ENCODE results near the gene SCARB2. TPM values are rescaled to one million over a fixed set of nuclear protein-coding genes. Genes with fewer than 3 reads are reported as not detected.

SCARB2 gene
- total RNA-seq, 1 experiment from 2014 or later = 51.3 TPM

DNA sequence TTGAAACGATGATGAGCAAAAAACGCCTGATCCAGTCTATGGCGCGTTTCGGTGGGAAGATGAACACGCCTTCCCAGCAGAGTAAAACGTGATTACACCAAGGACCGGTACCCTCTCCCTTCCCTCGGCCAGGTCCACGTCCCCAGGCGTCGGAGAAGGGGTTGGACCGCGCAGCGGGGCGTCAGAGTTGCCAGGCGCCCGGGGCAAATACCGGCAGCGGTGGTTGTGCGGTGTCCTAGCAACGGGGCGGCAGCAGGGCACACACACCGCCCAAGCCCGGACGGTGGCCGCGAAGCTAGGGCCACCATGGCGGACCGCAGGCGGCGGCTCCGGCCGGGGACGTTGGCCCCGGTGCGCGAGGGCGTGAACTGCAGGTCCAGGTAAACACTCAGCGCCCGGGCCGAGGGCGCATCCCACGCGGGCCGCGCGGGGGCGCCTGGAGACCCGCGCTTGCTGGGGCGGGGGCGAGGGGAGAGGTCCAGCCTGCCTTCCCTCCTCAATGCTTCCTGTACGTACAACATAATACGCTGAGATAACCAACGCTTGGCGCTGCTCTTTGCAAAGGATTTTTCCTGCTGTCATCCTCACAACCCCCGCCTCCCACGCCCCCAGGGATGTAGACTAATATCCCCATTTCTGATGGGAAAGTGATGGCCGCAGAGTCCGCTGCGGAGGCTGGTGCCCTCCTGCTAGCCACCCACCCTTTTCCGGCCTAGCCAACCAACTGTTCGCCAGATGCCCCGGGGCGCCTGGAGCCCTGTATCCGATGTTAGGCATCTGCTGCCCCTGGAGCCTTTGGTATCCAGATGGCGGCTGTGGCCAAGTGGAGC is 38.0 kb upstream of the SCARB2 start, which contains the start of gene FAM47E (continued):
- TF ChIP-seq TCF7L2 (IDR thresholded peaks at IDR 0.05; ENCODE audit: borderline replicate concordance, extremely low read depth, insufficient read depth, insufficient read length) = no peak
- TF ChIP-seq ELF1 (IDR thresholded peaks at IDR 0.05; ENCODE audit: borderline replicate concordance, low read depth) = no peak
- no peak for TF ChIP-seq FOSL1 (IDR thresholded peaks at IDR 0.05; ENCODE audit: low read depth)
- no peak for TF ChIP-seq POLR2A (IDR thresholded peaks at IDR 0.05; ENCODE audit: borderline replicate concordance, extremely low read depth, insufficient read depth, insufficient read length)

DNA sequence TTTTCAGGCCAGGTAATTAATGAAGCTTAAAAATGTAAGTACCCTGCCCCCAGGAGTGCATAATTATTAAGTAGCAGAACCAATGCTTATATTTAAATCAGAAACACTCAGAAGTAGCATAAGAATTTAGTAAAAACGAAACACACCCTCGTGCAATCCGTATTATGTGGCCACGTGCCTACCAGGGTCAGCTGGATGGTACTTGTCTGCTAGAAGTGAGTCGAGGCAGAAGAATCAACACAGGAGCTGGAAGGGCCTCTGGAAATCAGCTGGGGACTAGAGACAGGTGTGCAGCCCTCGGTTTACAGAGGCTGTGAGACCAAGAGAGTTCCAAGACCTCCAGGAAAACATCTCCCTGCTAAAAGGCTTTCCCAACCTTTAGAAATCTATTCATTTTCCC is 37.3 kb upstream of the SCARB2 start:
- ChIA-PET RAD21 (ENCODE audit: low non-redundant PET in 1 of 2, low total read pairs in 2 of 2, uncharacterized antibody in 2 of 2, unreplicated experiment in 2 of 2) (no interaction called here), CTCF (no interaction called here), POLR2A (no interaction called here)
- no peaks in the 10 kb centered on the region for H3K9me3 ChIP-seq (ENCODE audit: control insufficient read depth in 1 of 2, insufficient read depth in 1 of 2, low read depth in 1 of 2, low read length in 2 of 2)
- TF ChIP-seq, protein P1, sequence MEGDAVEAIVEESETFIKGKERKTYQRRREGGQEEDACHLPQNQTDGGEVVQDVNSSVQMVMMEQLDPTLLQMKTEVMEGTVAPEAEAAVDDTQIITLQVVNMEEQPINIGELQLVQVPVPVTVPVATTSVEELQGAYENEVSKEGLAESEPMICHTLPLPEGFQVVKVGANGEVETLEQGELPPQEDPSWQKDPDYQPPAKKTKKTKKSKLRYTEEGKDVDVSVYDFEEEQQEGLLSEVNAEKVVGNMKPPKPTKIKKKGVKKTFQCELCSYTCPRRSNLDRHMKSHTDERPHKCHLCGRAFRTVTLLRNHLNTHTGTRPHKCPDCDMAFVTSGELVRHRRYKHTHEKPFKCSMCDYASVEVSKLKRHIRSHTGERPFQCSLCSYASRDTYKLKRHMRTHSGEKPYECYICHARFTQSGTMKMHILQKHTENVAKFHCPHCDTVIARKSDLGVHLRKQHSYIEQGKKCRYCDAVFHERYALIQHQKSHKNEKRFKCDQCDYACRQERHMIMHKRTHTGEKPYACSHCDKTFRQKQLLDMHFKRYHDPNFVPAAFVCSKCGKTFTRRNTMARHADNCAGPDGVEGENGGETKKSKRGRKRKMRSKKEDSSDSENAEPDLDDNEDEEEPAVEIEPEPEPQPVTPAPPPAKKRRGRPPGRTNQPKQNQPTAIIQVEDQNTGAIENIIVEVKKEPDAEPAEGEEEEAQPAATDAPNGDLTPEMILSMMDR (IDR thresholded peaks at IDR 0.05 in 2 of 3, conservative IDR thresholded peaks at IDR 0.05 in 1 of 3; ENCODE audit: borderline replicate concordance in 1 of 3, insufficient read depth in 1 of 3, low read depth in 2 of 3, low read length in 2 of 3) = no peak
- TF ChIP-seq, protein P2, sequence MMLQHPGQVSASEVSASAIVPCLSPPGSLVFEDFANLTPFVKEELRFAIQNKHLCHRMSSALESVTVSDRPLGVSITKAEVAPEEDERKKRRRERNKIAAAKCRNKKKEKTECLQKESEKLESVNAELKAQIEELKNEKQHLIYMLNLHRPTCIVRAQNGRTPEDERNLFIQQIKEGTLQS (IDR thresholded peaks at IDR 0.05) = no peak
- no peak for TF ChIP-seq EGR1 (IDR thresholded peaks at IDR 0.05; ENCODE audit: low read depth)
- TF ChIP-seq YY1 (IDR thresholded peaks at IDR 0.05; ENCODE audit: extremely low read depth, insufficient replicate concordance, low read depth, low read length) = no peak
- TF ChIP-seq FOSL1 (IDR thresholded peaks at IDR 0.05; ENCODE audit: low read depth) = no peak
- TF ChIP-seq, protein P3, sequence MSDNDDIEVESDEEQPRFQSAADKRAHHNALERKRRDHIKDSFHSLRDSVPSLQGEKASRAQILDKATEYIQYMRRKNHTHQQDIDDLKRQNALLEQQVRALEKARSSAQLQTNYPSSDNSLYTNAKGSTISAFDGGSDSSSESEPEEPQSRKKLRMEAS (IDR thresholded peaks at IDR 0.05) = no peak
- TF ChIP-seq, protein P4, sequence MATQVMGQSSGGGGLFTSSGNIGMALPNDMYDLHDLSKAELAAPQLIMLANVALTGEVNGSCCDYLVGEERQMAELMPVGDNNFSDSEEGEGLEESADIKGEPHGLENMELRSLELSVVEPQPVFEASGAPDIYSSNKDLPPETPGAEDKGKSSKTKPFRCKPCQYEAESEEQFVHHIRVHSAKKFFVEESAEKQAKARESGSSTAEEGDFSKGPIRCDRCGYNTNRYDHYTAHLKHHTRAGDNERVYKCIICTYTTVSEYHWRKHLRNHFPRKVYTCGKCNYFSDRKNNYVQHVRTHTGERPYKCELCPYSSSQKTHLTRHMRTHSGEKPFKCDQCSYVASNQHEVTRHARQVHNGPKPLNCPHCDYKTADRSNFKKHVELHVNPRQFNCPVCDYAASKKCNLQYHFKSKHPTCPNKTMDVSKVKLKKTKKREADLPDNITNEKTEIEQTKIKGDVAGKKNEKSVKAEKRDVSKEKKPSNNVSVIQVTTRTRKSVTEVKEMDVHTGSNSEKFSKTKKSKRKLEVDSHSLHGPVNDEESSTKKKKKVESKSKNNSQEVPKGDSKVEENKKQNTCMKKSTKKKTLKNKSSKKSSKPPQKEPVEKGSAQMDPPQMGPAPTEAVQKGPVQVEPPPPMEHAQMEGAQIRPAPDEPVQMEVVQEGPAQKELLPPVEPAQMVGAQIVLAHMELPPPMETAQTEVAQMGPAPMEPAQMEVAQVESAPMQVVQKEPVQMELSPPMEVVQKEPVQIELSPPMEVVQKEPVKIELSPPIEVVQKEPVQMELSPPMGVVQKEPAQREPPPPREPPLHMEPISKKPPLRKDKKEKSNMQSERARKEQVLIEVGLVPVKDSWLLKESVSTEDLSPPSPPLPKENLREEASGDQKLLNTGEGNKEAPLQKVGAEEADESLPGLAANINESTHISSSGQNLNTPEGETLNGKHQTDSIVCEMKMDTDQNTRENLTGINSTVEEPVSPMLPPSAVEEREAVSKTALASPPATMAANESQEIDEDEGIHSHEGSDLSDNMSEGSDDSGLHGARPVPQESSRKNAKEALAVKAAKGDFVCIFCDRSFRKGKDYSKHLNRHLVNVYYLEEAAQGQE (IDR thresholded peaks at IDR 0.05; ENCODE audit: low read depth) = no peak
- no peak for TF ChIP-seq ZFX (IDR thresholded peaks at IDR 0.05)
- TF ChIP-seq SIN3A (IDR thresholded peaks at IDR 0.05; ENCODE audit: low read depth) = no peak
- TF ChIP-seq JUND (IDR thresholded peaks at IDR 0.05) = no peak
- TF ChIP-seq RAD21 (IDR thresholded peaks at IDR 0.05; ENCODE audit: low read depth) = no peak
- no peak for TF ChIP-seq SP1 (IDR thresholded peaks at IDR 0.05; ENCODE audit: low read depth)
- no peak for TF ChIP-seq CBX3 (IDR thresholded peaks at IDR 0.05; ENCODE audit: low read depth)
- H3K79me2 ChIP-seq (ENCODE audit: insufficient read depth, low read length) = no peaks in the 10 kb centered on the region
- no peak for DNase-seq (ENCODE audit: low read depth, low spot score)
- no peaks in the 10 kb centered on the region for H3K9me2 ChIP-seq (ENCODE audit: insufficient read depth)
- intact Hi-C loops (cut with micrococcal nuclease) = no loop called here
- no peaks in the 10 kb centered on the region for H3K27me3 ChIP-seq (ENCODE audit: insufficient read depth, low read length)
- no peak overlapping the region for H3K9ac ChIP-seq (ENCODE audit: low read length)
- H3K4me3 ChIP-seq (replicated peaks in 1 of 2; ENCODE audit: low read depth in 1 of 2, low read length in 2 of 2) = peak overlapping the region; percentile 40 to 52
- no peaks in the 10 kb centered on the region for H4K20me1 ChIP-seq (ENCODE audit: insufficient read depth)
- H3K27ac ChIP-seq (ENCODE audit: low read depth, low read length) = no peak overlapping the region
- H3K4me1 ChIP-seq (ENCODE audit: control insufficient read depth in 1 of 2, insufficient read depth in 2 of 2, low read length in 2 of 2) = peaks cover 5 to 7% of the 10 kb centered on the region in 2 experiments; a peak in 3 of 4 replicates
- ATAC-seq = peak; percentile 26; the same call in 1 of the 2 replicates
- H2AFZ ChIP-seq (ENCODE audit: low read depth, low read length, poor library complexity, severe bottlenecking) = no peak overlapping the region
- H3K36me3 ChIP-seq (ENCODE audit: control insufficient read depth in 1 of 2, insufficient read depth in 2 of 2, low read length in 2 of 2) = no peaks in the 10 kb centered on the region
- peak overlapping the region; percentile 71 for H3K4me2 ChIP-seq (ENCODE audit: low read length)
- no TSS peak for BruUV-seq (replicated peaks)

Data from HCT116 (cell line).